CD4-positive, alpha-beta memory T cell (primary cell): ENCODE results near the gene FMO5. TPM values are rescaled to one million over a fixed set of nuclear protein-coding genes. Genes with fewer than 3 reads are reported as not detected.
A peak's percentile ranks its signal among the peaks of the same experiment; 100 is the strongest.
"Not testable (repeated sequence)": the region's sequence is repeated elsewhere in the genome, so short reads cannot be mapped to it uniquely, and the experiment has no call there.

Experiments
- CTCF ChIA-PET: fragments of 350-600 bp; sonication (Branson Sonifier 250); formaldehyde crosslinking; loops from one replicate; lab custom pipeline; 2021; ENCODE audit warnings: inconsistent platforms; ENCODE audit not compliant: partially characterized antibody; lab: Charles Lee
- POLR2A ChIA-PET: fragments of 350-600 bp; sonication (Branson Sonifier 250); formaldehyde crosslinking; loops from one replicate; lab custom pipeline; 2021; ENCODE audit not compliant: partially characterized antibody; lab: Charles Lee
- DNase-seq, 5 donors: peaks; one replicate each; pipeline versions ENCODE4 v3.0.0 to v3.0.0-alpha.2; 2020 to 2022; ENCODE audit warnings: mixed read lengths in 1 of 5
- H3K27ac ChIP-seq: one replicate; pipeline ENCODE4 v1.7.0; 2013; ENCODE audit warnings: low read depth, low read length
- H3K27me3 ChIP-seq: 2 replicates; pipeline ENCODE4 v1.7.0; 2013; ENCODE audit warnings: mild to moderate bottlenecking, low read length, moderate library complexity; ENCODE audit not compliant: insufficient read depth
- H3K36me3 ChIP-seq: 2 replicates; pipeline ENCODE4 v1.7.0; 2013; ENCODE audit warnings: mild to moderate bottlenecking, low read length, moderate library complexity; ENCODE audit not compliant: insufficient read depth
- H3K4me1 ChIP-seq: 2 replicates; pipeline ENCODE4 v1.7.0; 2013; ENCODE audit warnings: mild to moderate bottlenecking, low read length, moderate library complexity; ENCODE audit not compliant: insufficient read depth
- H3K4me3 ChIP-seq, 2 donors: one replicate each; pipeline ENCODE4 v1.7.0; 2013; ENCODE audit warnings: low read length in 2 of 2, mild to moderate bottlenecking in 1 of 2
- H3K9me3 ChIP-seq, 2 donors: one replicate each; pipeline ENCODE4 v1.7.0; 2013; ENCODE audit warnings: low read length in 2 of 2, control low read depth in 1 of 2; ENCODE audit not compliant: control insufficient read depth in 1 of 2
- H3K27ac Mint-ChIP-seq, 7 donors: one replicate each; pipeline ENCODE4 v1.8.0; 2020 to 2021; ENCODE audit warnings: mixed read lengths in 7 of 7, mild to moderate bottlenecking in 6 of 7, inconsistent platforms in 3 of 7, moderate library complexity in 3 of 7
- H3K27me3 Mint-ChIP-seq, 2 donors: one replicate each; pipeline ENCODE4 v1.8.0; 2020 to 2021; ENCODE audit warnings: mixed read lengths in 2 of 2
- H3K36me3 Mint-ChIP-seq, 2 donors: one replicate each; pipeline ENCODE4 v1.8.0; 2020 to 2021; ENCODE audit warnings: mixed read lengths in 2 of 2, inconsistent platforms in 1 of 2, mild to moderate bottlenecking in 1 of 2
- H3K4me1 Mint-ChIP-seq, 4 donors: one replicate each; pipeline ENCODE4 v1.8.0; 2020 to 2021; ENCODE audit warnings: mixed read lengths in 4 of 4, mild to moderate bottlenecking in 1 of 4
- H3K4me3 Mint-ChIP-seq, 8 donors: one replicate each; pipeline ENCODE4 v1.8.0; 2020 to 2021; ENCODE audit warnings: mixed read lengths in 8 of 8, mild to moderate bottlenecking in 7 of 8, moderate library complexity in 6 of 8, inconsistent platforms in 3 of 8
- H3K9me3 Mint-ChIP-seq, 8 donors: one replicate each; pipeline ENCODE4 v1.8.0; 2020 to 2021; ENCODE audit warnings: mixed read lengths in 8 of 8, mild to moderate bottlenecking in 5 of 8, inconsistent platforms in 3 of 8, moderate library complexity in 1 of 8
- intact Hi-C: fragments of 100-400 bp; cut with micrococcal nuclease; formaldehyde crosslinking; loops from one replicate; pipeline ENCODE4 v1.15.1; 2023
- polyA plus RNA-seq, 2 donors: library from polyadenylated mRNA; unstranded; fragments of 300-500 nt; fragmentation: Illumina TruSeq; gene quantifications; one replicate each; pipeline ENCODE4 v1.2.3, GENCODE V29; 2021
- total RNA-seq, 2 experiments: library from RNA; stranded (reverse); gene quantifications; one replicate each; pipeline ENCODE4 v1.2.3, GENCODE V29; 2021

FMO5 gene
- total and polyA plus RNA-seq, 4 experiments from 2014 or later = 1.0 to 1.5 (median 1.4) TPM

- no peak for DNase-seq
- no peak overlapping the region for H3K27ac ChIP-seq
- ChIA-PET CTCF (interaction anchor here (1.1 to 3.3 kb wide), 3 partner anchors 73 to 84 kb away, joined by 3 to 14 read pairs (median 8); partner anchors contain the start of gene CHD1L), POLR2A (interaction anchor here (1.9 to 5.2 kb wide), 2 partner anchors 74 to 84 kb away, joined by 4 to 54 read pairs; partner anchors contain the start of gene CHD1L)
- H3K36me3 ChIP-seq = peaks cover 10% of the 10 kb centered on the region
- H3K9me3 ChIP-seq = no peaks in the 10 kb centered on the region
- no peak overlapping the region for H3K4me3 ChIP-seq
- H3K36me3 Mint-ChIP-seq = peaks cover 22 to 50% of the 10 kb centered on the region in 2 donors
- H3K4me1 ChIP-seq = peaks cover 24% of the 10 kb centered on the region
- H3K27ac Mint-ChIP-seq = no peak overlapping the region
- H3K9me3 Mint-ChIP-seq = no peaks in the 10 kb centered on the region
- no peaks in the 10 kb centered on the region for H3K27me3 ChIP-seq
- intact Hi-C loops = no loop called here
- no peak overlapping the region for H3K4me3 Mint-ChIP-seq
- H3K4me1 Mint-ChIP-seq = peaks cover 17 to 37% (median 26%) of the 10 kb centered on the region in 4 donors
- no peaks in the 10 kb centered on the region for H3K27me3 Mint-ChIP-seq
Measured at GRCh38 chr1:147168626-147169058, 56.5 kb downstream of the FMO5 start.

GRCh38 chr1:147167365-147167764 lies 57.8 kb downstream of the FMO5 start:
- peaks cover 12 to 27% (median 16%) of the 10 kb centered on the region in 4 donors for H3K4me1 Mint-ChIP-seq
- POLR2A ChIA-PET = no interaction called here
- Histone ChIP-seq H3K36me3 (peaks cover 10% of the 10 kb centered on the region), H3K27ac (no peak overlapping the region), H3K4me1 (peaks cover 18% of the 10 kb centered on the region), H3K4me3 (no peak overlapping the region), H3K9me3 (no peaks in the 10 kb centered on the region), H3K27me3 (no peaks in the 10 kb centered on the region)
- no peaks in the 10 kb centered on the region for H3K27me3 Mint-ChIP-seq
- intact Hi-C loops = no loop called here
- H3K36me3 Mint-ChIP-seq = peaks cover 27 to 54% of the 10 kb centered on the region in 2 donors
- H3K4me3 Mint-ChIP-seq = no peak overlapping the region
- no peaks in the 10 kb centered on the region for H3K9me3 Mint-ChIP-seq
- no peak overlapping the region for H3K27ac Mint-ChIP-seq
- CTCF ChIA-PET = interaction anchor here (3.3 kb wide), 1 partner anchor 76 kb away, joined by 14 read pairs; no protein-coding TSS in a partner anchor
- no peak for DNase-seq

GRCh38 chr1:147163019-147163418 lies 62.1 kb downstream of the FMO5 start:
- H3K9me3 ChIP-seq = no peaks in the 10 kb centered on the region
- POLR2A ChIA-PET = interaction anchor here (1.1 to 1.2 kb wide), 2 partner anchors 9 to 10 kb away, joined by 3 to 7 read pairs; partner anchors contain the start of gene PRKAB2
- no peaks in the 10 kb centered on the region for H3K27me3 Mint-ChIP-seq
- H3K4me3 ChIP-seq = no peak overlapping the region
- H3K4me1 ChIP-seq = no peaks in the 10 kb centered on the region
- no peaks in the 10 kb centered on the region for H3K27me3 ChIP-seq
- peaks cover 46% of the 10 kb centered on the region for H3K36me3 ChIP-seq
- H3K4me1 Mint-ChIP-seq = peaks cover 0 to 3% (median 0%) of the 10 kb centered on the region in 4 donors
- DNase-seq = no peak
- H3K4me3 Mint-ChIP-seq = no peak overlapping the region
- no peak overlapping the region for H3K27ac ChIP-seq
- intact Hi-C loops = no loop called here
- no peak overlapping the region for H3K27ac Mint-ChIP-seq
- H3K9me3 Mint-ChIP-seq = peaks cover 0 to 2% (median 0%) of the 10 kb centered on the region in 8 donors
- H3K36me3 Mint-ChIP-seq = peaks cover 64 to 80% of the 10 kb centered on the region in 2 donors
- CTCF ChIA-PET = interaction anchor here (1.1 to 1.5 kb wide), 2 partner anchors 9 to 79 kb away, joined by 3 to 4 read pairs; partner anchors contain the start of genes CHD1L and PRKAB2

- Histone ChIP-seq H3K4me3 (no peak overlapping the region), H3K9me3 (no peaks in the 10 kb centered on the region), H3K27ac (no peak overlapping the region), H3K4me1 (no peaks in the 10 kb centered on the region), H3K36me3 (peaks cover 50% of the 10 kb centered on the region), H3K27me3 (no peaks in the 10 kb centered on the region)
- POLR2A ChIA-PET = interaction anchor here (1.0 to 1.2 kb wide), 3 partner anchors 10 to 11 kb away, joined by 3 to 7 read pairs (median 3); partner anchors contain the start of gene PRKAB2
- Mint-ChIP-seq H3K27me3 (no peaks in the 10 kb centered on the region), H3K27ac (no peak overlapping the region), H3K4me1 (peaks cover 0 to 3% (median 0%) of the 10 kb centered on the region in 4 donors), H3K9me3 (peaks cover 0 to 2% (median 0%) of the 10 kb centered on the region in 8 donors), H3K4me3 (no peak overlapping the region), H3K36me3 (peaks cover 72 to 86% of the 10 kb centered on the region in 2 donors)
- intact Hi-C loops = no loop called here
- CTCF ChIA-PET = interaction anchor here (0.6 to 1.5 kb wide), 4 partner anchors 10 to 367 kb away, joined by 3 to 4 read pairs (median 3); partner anchors contain the start of genes CHD1L and PRKAB2
- DNase-seq = no peak
Measured at GRCh38 chr1:147162093-147162492, 63.0 kb downstream of the FMO5 start.

- H3K9me3 ChIP-seq, H3K4me3 Mint-ChIP-seq, POLR2A ChIA-PET, H3K27me3 Mint-ChIP-seq, H3K27ac ChIP-seq, H3K4me3 ChIP-seq, DNase-seq, H3K27me3 ChIP-seq, intact Hi-C loops, H3K4me1 ChIP-seq, CTCF ChIA-PET, H3K9me3 Mint-ChIP-seq, H3K4me1 Mint-ChIP-seq: not testable (repeated sequence)
- peak overlapping the region in 1 of 7 donors; percentile 57 for H3K27ac Mint-ChIP-seq
- H3K36me3 Mint-ChIP-seq = peaks cover 72 to 79% of the 10 kb centered on the region in 2 donors
- peaks cover 40% of the 10 kb centered on the region for H3K36me3 ChIP-seq
Measured at GRCh38 chr1:147157116-147157515, 68.0 kb downstream of the FMO5 start.

GRCh38 chr1:147156642-147157041 lies 68.5 kb downstream of the FMO5 start:
- H3K27me3 Mint-ChIP-seq = no peaks in the 10 kb centered on the region
- intact Hi-C loops = no loop called here
- ChIA-PET CTCF (no interaction called here), POLR2A (no interaction called here)
- DNase-seq = no peak
- Histone ChIP-seq H3K4me1 (no peaks in the 10 kb centered on the region), H3K9me3 (no peaks in the 10 kb centered on the region), H3K36me3 (peaks cover 39% of the 10 kb centered on the region), H3K27ac (no peak overlapping the region), H3K4me3 (no peak overlapping the region), H3K27me3 (no peaks in the 10 kb centered on the region)
- H3K4me3 Mint-ChIP-seq = no peak overlapping the region
- H3K27ac Mint-ChIP-seq = no peak overlapping the region
- H3K4me1 Mint-ChIP-seq = no peaks in the 10 kb centered on the region
- peaks cover 0 to 2% (median 0%) of the 10 kb centered on the region in 8 donors for H3K9me3 Mint-ChIP-seq
- peaks cover 72 to 78% of the 10 kb centered on the region in 2 donors for H3K36me3 Mint-ChIP-seq

- Mint-ChIP-seq H3K36me3 (peaks cover 37 to 51% of the 10 kb centered on the region in 2 donors), H3K9me3 (no peaks in the 10 kb centered on the region), H3K4me3 (no peak overlapping the region), H3K27me3 (no peaks in the 10 kb centered on the region), H3K27ac (no peak overlapping the region), H3K4me1 (no peaks in the 10 kb centered on the region)
- Histone ChIP-seq H3K4me1 (no peaks in the 10 kb centered on the region), H3K27ac (no peak overlapping the region), H3K4me3 (no peak overlapping the region), H3K27me3 (no peaks in the 10 kb centered on the region), H3K36me3 (peaks cover 2% of the 10 kb centered on the region), H3K9me3 (no peaks in the 10 kb centered on the region)
- ChIA-PET CTCF (no interaction called here), POLR2A (no interaction called here)
- DNase-seq = no peak
- intact Hi-C loops = no loop called here
Measured at GRCh38 chr1:147152772-147153171, 72.4 kb downstream of the FMO5 start.
